Esophagus muscularis mucosa (tissue), 4 donors: ENCODE results near the gene CHRNA4.

ENCODE experiments used
- CTCF ChIP-seq, 3 experiments: fragments of 200-600 bp in 2 of 3; fragments of 450-650 bp in 1 of 3; sonication (generic) in 2 of 3; IDR thresholded peaks; one replicate each; pipeline ENCODE4 v1.5.1; 2017 to 2019; ENCODE audit warnings: antibody characterized with exemption in 3 of 3, mild to moderate bottlenecking in 2 of 3, moderate library complexity in 1 of 3
- EP300 ChIP-seq: sonication (generic); formaldehyde crosslinking; IDR thresholded peaks from one replicate; pipeline ENCODE4 v1.6.1; 2017; ENCODE audit warnings: antibody characterized with exemption
- POLR2A ChIP-seq: fragments of 450-650 bp; IDR thresholded peaks from one replicate; pipeline ENCODE4 v1.6.1; 2017; ENCODE audit warnings: antibody characterized with exemption, moderate library complexity, mild to moderate bottlenecking, low read depth
- POLR2AphosphoS5 ChIP-seq, 2 donors: sonication (generic); formaldehyde crosslinking; IDR thresholded peaks; one replicate each; pipeline ENCODE4 v1.6.1; 2017; ENCODE audit warnings: antibody characterized with exemption in 2 of 2

GRCh38 chr20:63397946-63398450 lies 36.8 kb upstream of the CHRNA4 start:
- TF ChIP-seq CTCF (IDR thresholded peaks at IDR 0.05) (no peak), POLR2AphosphoS5 (IDR thresholded peaks at IDR 0.05) (no peak), POLR2A (no peak), EP300 (no peak)
